PC-3 (cell line): ENCODE results near the gene CLEC2A.

Experiments
- CTCF ChIP-seq: fragments of 300-600 bp; sonication (generic); conservative IDR thresholded peaks from 2 replicates; pipeline ENCODE4 v1.5.1; 2017; ENCODE audit warnings: antibody characterized with exemption, low read depth, mild to moderate bottlenecking, low read length
- EZH2 ChIP-seq: fragments of 300-600 bp; sonication (generic); IDR thresholded peaks from one replicate; pipeline ENCODE4 v1.6.1; 2017; ENCODE audit warnings: antibody characterized with exemption, mild to moderate bottlenecking, low read length; ENCODE audit not compliant: unreplicated experiment
- EZH2phosphoT487 ChIP-seq: fragments of 300-600 bp; sonication (generic); IDR thresholded peaks from 2 replicates; pipeline ENCODE4 v1.6.1; 2018; ENCODE audit warnings: mild to moderate bottlenecking, antibody characterized with exemption, low read length, borderline replicate concordance

GRCh38 chr12:9941838-9942237 is 9.7 kb upstream of the CLEC2A start:
- TF ChIP-seq CTCF (no peak), EZH2phosphoT487 (no peak), EZH2 (no peak)
